PC-9 (cell line): Measurements from ENCODE around the gene GYG1. TPM values are rescaled to one million over a fixed set of nuclear protein-coding genes. Genes with fewer than 3 reads are reported as not detected.

Experiments
- BruUV-seq: library from RNA; stranded (reverse); fragments of 400-500 nt; replicated peaks from 2 replicates; lab custom pipeline; 2021; lab: Mats Ljungman, UMichigan
- CTCF ChIA-PET: fragments of 300-600 bp; sonication (Branson Sonifier 250); formaldehyde crosslinking; loops from one replicate; lab custom pipeline; 2022; ENCODE audit warnings: antibody characterized with exemption; lab: Charles Lee
- POLR2A ChIA-PET: fragments of 300-600 bp; sonication (Branson Sonifier 250); formaldehyde crosslinking; loops from one replicate; lab custom pipeline; 2022; ENCODE audit warnings: antibody characterized with exemption; ENCODE audit not compliant: unreplicated experiment; lab: Charles Lee
- DNase-seq, 2 experiments: peaks; one replicate each; pipeline versions ENCODE4 v3.0.0 to v3.0.0-alpha.2; 2015 to 2022; ENCODE audit warnings: mixed read lengths in 1 of 2
- H2AFZ ChIP-seq: fragments of 200-600 bp; sonication (generic); 2 replicates; pipeline ENCODE4 v1.8.1; 2017; ENCODE audit warnings: antibody characterized with exemption
- H3F3A ChIP-seq: fragments of 200-600 bp; sonication (generic); 2 replicates; pipeline ENCODE4 v1.8.1; 2017; ENCODE audit warnings: antibody characterized with exemption, mild to moderate bottlenecking, low read depth; ENCODE audit not compliant: insufficient read depth
- H3K27ac ChIP-seq: fragments of 200-600 bp; sonication (generic); 2 replicates; pipeline ENCODE4 v1.6.1; 2016; ENCODE audit warnings: mixed run types
- H3K27me3 ChIP-seq: fragments of 200-600 bp; sonication (generic); 2 replicates; pipeline ENCODE4 v1.6.1; 2016; ENCODE audit warnings: low read depth, mixed run types; ENCODE audit not compliant: insufficient read depth
- H3K36me3 ChIP-seq: fragments of 200-600 bp; sonication (generic); 2 replicates; pipeline ENCODE4 v1.6.1; 2016; ENCODE audit warnings: low read depth, mixed run types
- H3K4me1 ChIP-seq: fragments of 200-600 bp; sonication (generic); replicated peaks from 2 replicates; pipeline ENCODE4 v1.6.1; 2016; ENCODE audit warnings: mixed run types; ENCODE audit not compliant: insufficient read depth
- H3K4me2 ChIP-seq: fragments of 200-600 bp; sonication (generic); 2 replicates; pipeline ENCODE4 v1.6.1; 2017; ENCODE audit warnings: mixed run types
- H3K4me3 ChIP-seq: fragments of 200-600 bp; sonication (generic); 2 replicates; pipeline ENCODE4 v1.6.1; 2016; ENCODE audit warnings: mixed run types
- H3K79me2 ChIP-seq: fragments of 200-600 bp; sonication (generic); 2 replicates; pipeline ENCODE4 v1.6.1; 2017; ENCODE audit warnings: low read depth, mixed run types
- H3K9me2 ChIP-seq: fragments of 200-600 bp; sonication (generic); 2 replicates; pipeline ENCODE4 v1.8.1; 2017; ENCODE audit warnings: mild to moderate bottlenecking; ENCODE audit not compliant: insufficient read depth
- H3K9me3 ChIP-seq: fragments of 200-600 bp; sonication (generic); 2 replicates; pipeline ENCODE4 v1.8.1; 2016; ENCODE audit warnings: low read depth; ENCODE audit not compliant: insufficient read depth
- H4K20me1 ChIP-seq: fragments of 200-600 bp; sonication (generic); 2 replicates; pipeline ENCODE4 v1.8.1; 2017; ENCODE audit not compliant: insufficient read depth
- EZH2 ChIP-seq: fragments of 200-600 bp; sonication (generic); IDR thresholded peaks from 2 replicates; pipeline ENCODE4 v1.8.0; 2017; ENCODE audit warnings: antibody characterized with exemption, low read depth
- intact Hi-C: fragments of 100-400 bp; cut with micrococcal nuclease; formaldehyde crosslinking; loops from one replicate; pipeline ENCODE4 v1.10.0; 2022; ENCODE audit not compliant: unreplicated experiment
- total RNA-seq: library from RNA; stranded (reverse); gene quantifications from 2 replicates; pipeline ENCODE4 v1.2.3, GENCODE V29; 2021
- TF ChIP-seq, protein P1 (sequence below): fragments of 200-600 bp; sonication (generic); conservative IDR thresholded peaks from 2 replicates; pipeline ENCODE4 v1.6.1; 2017; ENCODE audit warnings: mixed run types, antibody characterized with exemption, mild to moderate bottlenecking, moderate library complexity

The GYG1 gene
- total RNA-seq, 1 experiment from 2014 or later: 16.5 TPM

DNA sequence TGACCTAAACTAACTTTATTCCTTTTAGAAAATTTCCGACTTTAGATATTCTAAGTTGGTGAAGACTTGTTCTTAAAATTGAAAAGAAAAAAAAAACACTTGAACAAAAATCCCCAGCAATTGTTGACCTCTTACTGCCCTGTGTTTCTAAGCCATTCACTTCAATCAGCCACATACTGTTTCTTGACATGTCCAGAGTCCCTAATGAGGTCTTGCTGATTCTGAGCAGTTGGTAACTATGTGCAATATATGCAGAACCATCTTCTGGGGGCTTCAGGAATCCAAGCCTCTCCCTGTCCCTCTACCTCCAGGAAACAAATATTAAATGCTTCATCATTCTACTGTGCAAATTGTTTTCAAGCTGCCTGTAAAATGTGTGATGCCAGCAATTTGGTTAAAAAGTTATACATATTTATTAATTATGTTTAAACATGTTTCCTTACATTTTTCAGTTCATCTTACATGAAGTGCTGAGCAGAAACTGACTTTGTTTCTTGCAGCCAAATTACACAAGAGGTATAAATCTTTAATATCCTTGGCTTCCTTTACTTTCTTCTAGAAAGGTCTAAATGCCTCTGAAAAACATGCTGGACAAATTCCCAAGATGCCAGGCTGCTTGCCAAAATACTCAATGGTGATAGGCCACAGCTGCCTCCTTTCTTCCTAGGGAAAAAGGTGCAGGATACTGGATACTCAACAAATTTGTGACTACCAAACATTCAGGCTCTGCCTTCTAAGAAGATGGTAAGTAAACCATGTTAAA lies 19.8 kb upstream of the GYG1 start:
- POLR2A ChIA-PET: no interaction called here
- intact Hi-C loops: no loop called here

DNA sequence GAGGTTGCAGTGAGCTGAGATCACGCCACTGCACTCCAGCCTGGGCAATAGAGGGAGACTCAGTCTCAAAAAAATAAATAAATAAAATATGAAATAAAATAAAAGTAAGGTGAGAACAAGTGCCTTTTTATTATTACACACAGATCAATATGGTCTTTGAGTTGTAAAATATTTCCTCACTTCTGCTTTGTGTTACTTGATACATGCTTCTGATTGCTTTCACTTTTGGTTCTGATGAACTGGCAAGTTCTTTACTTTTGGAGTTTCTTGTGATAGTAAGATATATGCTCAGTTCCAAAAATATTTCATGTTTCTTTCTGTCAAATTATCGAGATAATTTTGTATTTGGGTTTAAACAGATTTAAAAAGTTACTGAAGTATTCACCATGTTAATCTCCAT lies 16.6 kb upstream of the GYG1 start:
- no TSS peak for BruUV-seq
- H3K9me3 ChIP-seq: no peaks in the 10 kb centered on the region
- H3K4me3 ChIP-seq: no peak overlapping the region
- H3K27me3 ChIP-seq: no peaks in the 10 kb centered on the region
- H3K36me3 ChIP-seq: no peaks in the 10 kb centered on the region
- no peaks in the 10 kb centered on the region for H3K79me2 ChIP-seq
- H3K27ac ChIP-seq: no peak overlapping the region
- no peaks in the 10 kb centered on the region for H4K20me1 ChIP-seq
- no peak for DNase-seq
- ChIA-PET CTCF (no interaction called here), POLR2A (no interaction called here)
- intact Hi-C loops: no loop called here
- no peak for TF ChIP-seq EZH2
- TF ChIP-seq, protein P1, sequence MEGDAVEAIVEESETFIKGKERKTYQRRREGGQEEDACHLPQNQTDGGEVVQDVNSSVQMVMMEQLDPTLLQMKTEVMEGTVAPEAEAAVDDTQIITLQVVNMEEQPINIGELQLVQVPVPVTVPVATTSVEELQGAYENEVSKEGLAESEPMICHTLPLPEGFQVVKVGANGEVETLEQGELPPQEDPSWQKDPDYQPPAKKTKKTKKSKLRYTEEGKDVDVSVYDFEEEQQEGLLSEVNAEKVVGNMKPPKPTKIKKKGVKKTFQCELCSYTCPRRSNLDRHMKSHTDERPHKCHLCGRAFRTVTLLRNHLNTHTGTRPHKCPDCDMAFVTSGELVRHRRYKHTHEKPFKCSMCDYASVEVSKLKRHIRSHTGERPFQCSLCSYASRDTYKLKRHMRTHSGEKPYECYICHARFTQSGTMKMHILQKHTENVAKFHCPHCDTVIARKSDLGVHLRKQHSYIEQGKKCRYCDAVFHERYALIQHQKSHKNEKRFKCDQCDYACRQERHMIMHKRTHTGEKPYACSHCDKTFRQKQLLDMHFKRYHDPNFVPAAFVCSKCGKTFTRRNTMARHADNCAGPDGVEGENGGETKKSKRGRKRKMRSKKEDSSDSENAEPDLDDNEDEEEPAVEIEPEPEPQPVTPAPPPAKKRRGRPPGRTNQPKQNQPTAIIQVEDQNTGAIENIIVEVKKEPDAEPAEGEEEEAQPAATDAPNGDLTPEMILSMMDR: no peak
- H3K4me1 ChIP-seq: no peaks in the 10 kb centered on the region
- no peaks in the 10 kb centered on the region for H3K9me2 ChIP-seq
- H3F3A ChIP-seq: no peaks in the 10 kb centered on the region
- H3K4me2 ChIP-seq: no peak overlapping the region
- H2AFZ ChIP-seq: no peak overlapping the region

More for the DNA sequence above, 19.8 kb upstream of the GYG1 start:
- Histone ChIP-seq H3K36me3 (no peaks in the 10 kb centered on the region), H2AFZ (no peak overlapping the region), H3K27ac (no peak overlapping the region), H3F3A (no peaks in the 10 kb centered on the region), H3K79me2 (no peaks in the 10 kb centered on the region), H3K9me3 (no peaks in the 10 kb centered on the region), H3K27me3 (no peaks in the 10 kb centered on the region), H3K4me2 (no peak overlapping the region), H3K4me3 (no peak overlapping the region), H3K9me2 (no peaks in the 10 kb centered on the region), H4K20me1 (no peaks in the 10 kb centered on the region), H3K4me1 (no peaks in the 10 kb centered on the region)
- no peak for DNase-seq
- CTCF ChIA-PET: interaction anchor here (0.6 kb wide), 1 partner anchor 16 kb away, joined by 13 read pairs; no protein-coding TSS in a partner anchor
- TF ChIP-seq, protein P1: no peak
- no peak for TF ChIP-seq EZH2
- no TSS peak for BruUV-seq

DNA sequence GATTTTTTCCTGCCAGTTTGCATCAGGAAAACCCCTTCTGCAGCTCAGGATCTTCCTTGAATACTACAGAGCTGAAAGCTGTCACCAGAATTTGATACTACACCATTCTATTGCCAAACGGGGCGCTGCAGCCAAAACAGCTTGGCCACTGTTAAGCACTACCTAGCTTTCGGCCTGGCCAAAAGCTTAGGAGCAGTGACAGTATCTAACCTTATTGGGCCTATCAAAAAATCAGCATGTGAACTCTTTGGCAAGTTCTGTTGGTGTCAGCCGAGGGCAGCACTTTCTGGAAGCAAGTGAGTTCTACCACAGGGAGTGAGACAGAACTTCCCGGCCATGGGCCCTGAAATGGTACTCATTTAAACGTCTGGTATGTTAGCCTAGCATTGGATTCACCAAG lies 16.1 kb upstream of the GYG1 start:
- no peaks in the 10 kb centered on the region for H3K36me3 ChIP-seq
- no peak overlapping the region for H3K4me2 ChIP-seq
- no peak overlapping the region for H3K4me3 ChIP-seq
- no peaks in the 10 kb centered on the region for H3K9me3 ChIP-seq
- TF ChIP-seq EZH2: no peak
- H3K27ac ChIP-seq: no peak overlapping the region
- DNase-seq: no peak
- intact Hi-C loops: no loop called here
- H4K20me1 ChIP-seq: no peaks in the 10 kb centered on the region
- no peaks in the 10 kb centered on the region for H3K27me3 ChIP-seq
- BruUV-seq: no TSS peak
- H3K4me1 ChIP-seq: no peaks in the 10 kb centered on the region
- CTCF ChIA-PET: no interaction called here
- POLR2A ChIA-PET: no interaction called here
- H3F3A ChIP-seq: no peaks in the 10 kb centered on the region
- H3K9me2 ChIP-seq: no peaks in the 10 kb centered on the region
- H3K79me2 ChIP-seq: no peaks in the 10 kb centered on the region
- no peak overlapping the region for H2AFZ ChIP-seq
